ENCODE results near the gene AATK. TPM values are rescaled to one million over a fixed set of nuclear protein-coding genes. Genes with fewer than 3 reads are reported as not detected.

AATK gene
- total and polyA plus RNA-seq, 2 experiments from 2014 or later: 1.1 to 5.0 TPM

- no peak for TF ChIP-seq ZNF114 (CRISPR knock-in tag; IDR thresholded peaks at IDR 0.05)
- no peak for TF ChIP-seq CREB1 (CRISPR knock-in tag; IDR thresholded peaks at IDR 0.05; ENCODE audit: low read depth)
- TF ChIP-seq REST (IDR thresholded peaks at IDR 0.05; ENCODE audit: unreplicated experiment): no peak
- TF ChIP-seq ZNF331 (CRISPR knock-in tag; IDR thresholded peaks at IDR 0.05; ENCODE audit: low read depth): no peak
Measured at GRCh38 chr17:81156866-81157805, 8.9 kb downstream of the AATK start (continued).

GRCh38 chr17:81154961-81155360 lies 11.1 kb downstream of the AATK start:
- H3F3A ChIP-seq (replicated peaks; ENCODE audit: low read depth): no peaks in the 10 kb centered on the region
- DNase-seq (ENCODE audit: low spot score): no peak
- no peak overlapping the region for H3K27ac Mint-ChIP-seq
- no peaks in the 10 kb centered on the region for H3K27me3 ChIP-seq (ENCODE audit: insufficient read depth)
- no peak overlapping the region for H3K4me3 ChIP-seq
- H2AFZ ChIP-seq: no peak overlapping the region
- H3K36me3 ChIP-seq (ENCODE audit: insufficient read depth): no peaks in the 10 kb centered on the region
- no peaks in the 10 kb centered on the region for H3K9me2 ChIP-seq (ENCODE audit: insufficient read depth)
- no peak overlapping the region for H3K4me3 Mint-ChIP-seq
- H3K4me1 Mint-ChIP-seq: no peaks in the 10 kb centered on the region
- H3K4me2 ChIP-seq: no peak overlapping the region
- H3K4me1 ChIP-seq (ENCODE audit: insufficient read depth): no peaks in the 10 kb centered on the region
- H4K20me1 ChIP-seq (replicated peaks; ENCODE audit: insufficient read depth): 0 out of 2 replicates have a peak, but pooled peaks cover 2% of the 10 kb centered on the region
- no peak for TF ChIP-seq ZNF462 (CRISPR knock-in tag; IDR thresholded peaks at IDR 0.05)
- no peak for TF ChIP-seq POLR2AphosphoS5 (IDR thresholded peaks at IDR 0.05; ENCODE audit: low read depth)
- no peak for TF ChIP-seq STAT1 (IDR thresholded peaks at IDR 0.05; ENCODE audit: unreplicated experiment)
- no peak for TF ChIP-seq CTCF (conservative IDR thresholded peaks at IDR 0.05; ENCODE audit: low read depth in 2 of 2)
- no peak for TF ChIP-seq ZNF114 (CRISPR knock-in tag; IDR thresholded peaks at IDR 0.05)
- no peak for TF ChIP-seq EZH2 (IDR thresholded peaks at IDR 0.05; ENCODE audit: low read depth, unreplicated experiment)
- no peaks in the 10 kb centered on the region for H3K36me3 Mint-ChIP-seq (ENCODE audit: low read depth)
- ATAC-seq: no peak
- H3K27ac ChIP-seq (ENCODE audit: low read depth): no peak overlapping the region
- no peaks in the 10 kb centered on the region for H3K9me3 Mint-ChIP-seq
- H3K27me3 Mint-ChIP-seq (ENCODE audit: insufficient read depth, low read depth, poor library complexity): peaks cover 5% of the 10 kb centered on the region
- H3K79me2 ChIP-seq (replicated peaks; ENCODE audit: insufficient read depth): no peaks in the 10 kb centered on the region

Measured in GM23338 (cell line).